GM21390 (cell line): ENCODE results near the gene PDE7B.
"Not testable (repeated sequence)": the region's sequence is repeated elsewhere in the genome, so short reads cannot be mapped to it uniquely, and the experiment has no call there.

Experiments used
- ATAC-seq: cut with Tn5 transposase; IDR thresholded peaks from one replicate; pipeline ENCODE4 v1.9.1; 2021; ENCODE audit not compliant: unreplicated experiment

Gene PDE7B

DNA sequence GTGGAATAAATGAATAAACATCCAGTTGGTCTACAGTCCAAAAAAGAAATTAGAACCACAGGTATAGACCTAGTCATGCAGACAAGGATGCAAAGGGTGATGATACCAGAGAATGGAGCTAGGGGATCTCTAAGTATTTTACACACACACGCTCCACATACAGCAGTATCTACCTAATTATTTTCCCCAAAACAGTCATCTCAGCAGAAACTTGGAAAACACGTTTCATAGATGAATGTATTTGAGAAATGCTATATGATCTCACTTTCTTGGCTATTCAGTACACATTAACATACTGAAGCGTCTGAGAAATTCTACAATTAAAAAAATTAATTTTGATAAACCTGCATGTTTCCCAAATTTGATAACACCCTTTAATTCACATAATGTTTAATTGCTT is 243.3 kb downstream of the PDE7B start:
- ATAC-seq = no peak

DNA sequence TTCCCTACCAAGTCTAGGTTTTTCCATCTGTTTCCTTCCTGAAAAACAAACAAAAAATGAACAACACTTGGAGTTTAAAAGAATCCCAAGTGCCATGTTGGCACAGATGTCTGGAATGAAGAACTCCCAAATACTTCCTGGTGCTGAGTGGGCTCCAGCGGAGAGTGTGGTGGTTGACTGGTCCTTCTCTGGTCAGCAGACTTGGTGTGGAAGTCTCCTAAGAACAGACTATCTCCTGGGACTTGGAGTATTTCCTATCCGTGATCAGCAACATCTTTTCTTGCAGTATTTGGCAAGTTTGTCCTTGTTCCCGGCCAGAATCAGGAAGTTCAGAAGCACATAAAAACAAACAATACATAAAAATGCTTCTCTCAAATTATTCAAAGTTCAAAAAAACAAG is 244.5 kb downstream of the PDE7B start:
- ATAC-seq = no peak

DNA sequence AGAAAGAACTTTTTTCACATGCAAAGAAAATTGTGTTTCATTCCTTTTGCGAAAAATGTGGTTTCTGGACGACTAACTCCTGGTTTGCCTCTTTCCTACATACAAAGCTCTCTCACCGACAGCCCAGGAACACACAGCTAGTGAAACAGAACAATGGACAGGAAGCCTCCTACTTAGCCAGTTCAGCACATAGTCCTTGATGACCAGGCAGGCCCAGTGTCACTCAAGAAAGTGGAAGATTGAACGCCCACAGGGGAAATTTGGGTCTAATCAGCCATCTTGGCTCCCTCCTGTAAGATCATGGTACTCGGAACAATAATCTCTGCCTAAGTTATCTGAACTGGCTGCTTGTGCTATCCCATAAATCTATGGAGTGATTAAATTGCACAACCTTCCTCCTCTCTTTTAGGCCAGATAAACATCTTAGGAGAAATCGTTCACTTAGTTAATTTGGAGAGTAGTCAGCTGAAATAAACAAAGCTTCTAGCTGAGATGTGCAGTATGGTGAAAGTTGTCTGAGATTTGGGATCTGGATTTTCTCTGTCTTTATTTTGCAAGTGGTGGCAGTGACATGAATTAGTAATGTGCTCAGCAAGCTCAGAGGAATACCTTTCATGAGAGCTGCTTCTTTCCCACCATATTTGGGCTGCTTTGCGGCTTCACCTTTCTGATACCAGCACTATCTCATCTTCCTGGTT is 251.6 kb downstream of the PDE7B start:
- ATAC-seq = no peak

DNA sequence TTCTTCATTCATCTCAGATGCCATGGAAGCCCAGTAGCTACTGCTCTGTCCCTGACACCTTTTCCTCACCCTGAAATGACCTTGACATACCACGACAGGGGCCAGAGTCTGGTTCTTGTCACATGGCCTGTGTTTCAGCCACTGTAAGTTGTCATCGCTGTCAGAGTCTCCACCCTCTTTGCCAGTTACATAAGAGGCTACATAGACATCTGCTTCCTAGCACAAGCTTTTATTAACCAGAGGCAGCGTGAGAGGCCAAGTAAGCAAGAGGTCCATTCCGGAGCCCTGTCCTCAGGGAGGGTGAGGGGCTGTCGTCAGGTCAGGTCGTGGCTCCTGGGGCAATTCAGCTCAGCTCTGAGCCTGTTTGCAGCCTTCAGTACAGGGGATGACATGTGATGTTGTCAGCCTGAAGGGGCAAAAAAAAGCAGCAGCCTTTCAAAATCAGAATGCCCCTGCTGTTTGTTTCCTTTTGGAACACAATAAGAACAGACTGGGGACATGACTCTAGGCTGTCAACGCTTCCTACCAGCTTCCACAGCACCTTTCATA is 252.3 kb downstream of the PDE7B start:
- no peak for ATAC-seq

DNA sequence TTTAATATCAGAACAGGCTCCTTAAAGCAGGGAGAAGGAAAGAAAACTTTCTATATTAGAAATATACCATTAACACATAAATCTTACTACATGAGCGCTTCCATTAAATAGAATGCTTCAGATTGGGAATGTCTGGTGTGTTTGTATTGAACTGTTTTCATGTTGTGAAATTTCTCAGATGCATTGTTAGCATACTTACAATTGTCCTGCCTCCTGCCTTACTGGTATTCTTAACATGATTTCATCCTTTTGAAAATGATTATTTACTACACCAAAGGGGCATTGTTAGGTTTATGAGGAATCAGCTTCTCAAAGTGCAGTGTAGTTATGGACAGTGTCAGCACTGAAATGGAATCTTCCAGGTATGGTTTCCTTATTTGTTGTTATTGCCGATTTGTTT is 253.1 kb downstream of the PDE7B start:
- ATAC-seq = no peak

DNA sequence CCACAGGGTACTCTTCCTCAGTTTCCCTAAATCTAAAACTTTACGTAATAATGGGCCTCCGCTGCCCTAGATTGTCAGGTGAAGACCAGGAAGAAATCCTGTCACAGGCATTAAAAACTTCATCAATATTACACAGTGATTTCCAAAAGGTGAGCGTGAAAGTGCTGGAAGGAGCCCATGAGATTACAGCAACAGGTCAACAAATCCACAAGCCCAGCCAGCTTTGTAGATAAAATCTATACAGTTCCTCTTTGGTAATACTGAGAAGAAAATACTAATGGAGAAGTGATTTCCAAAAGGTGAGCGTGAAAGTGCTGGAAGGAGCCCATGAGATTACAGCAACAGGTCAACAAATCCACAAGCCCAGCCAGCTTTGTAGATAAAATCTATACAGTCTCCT is 254.3 kb downstream of the PDE7B start:
- not testable (repeated sequence) for ATAC-seq

DNA sequence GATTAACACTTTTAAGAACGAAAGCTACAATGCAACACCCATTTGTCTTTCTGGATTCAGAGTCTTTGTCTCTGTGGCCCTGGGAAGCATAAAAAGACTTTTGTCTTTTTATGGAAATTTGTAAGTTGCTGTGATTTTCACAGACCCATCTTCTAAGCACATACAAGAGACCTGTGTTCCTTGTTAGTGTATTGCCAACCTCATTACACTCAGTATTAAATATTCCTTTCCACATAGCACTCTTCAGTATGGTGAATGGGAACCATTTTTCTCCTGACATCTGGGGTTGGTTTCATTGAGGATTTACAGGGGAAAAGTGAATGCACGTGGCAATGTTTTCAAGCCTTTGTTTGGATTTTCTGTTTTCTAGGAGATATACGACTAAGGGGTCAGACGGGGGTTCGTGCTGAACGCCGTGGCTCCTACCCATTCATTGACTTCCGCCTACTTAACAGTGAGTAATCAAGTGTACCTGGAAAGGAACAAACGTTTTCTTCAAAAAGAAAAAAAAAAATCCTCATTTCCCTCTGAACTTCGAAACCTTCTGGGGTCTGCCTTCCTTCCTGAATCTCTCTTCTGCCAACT is 257.0 kb downstream of the PDE7B start:
- no peak for ATAC-seq

DNA sequence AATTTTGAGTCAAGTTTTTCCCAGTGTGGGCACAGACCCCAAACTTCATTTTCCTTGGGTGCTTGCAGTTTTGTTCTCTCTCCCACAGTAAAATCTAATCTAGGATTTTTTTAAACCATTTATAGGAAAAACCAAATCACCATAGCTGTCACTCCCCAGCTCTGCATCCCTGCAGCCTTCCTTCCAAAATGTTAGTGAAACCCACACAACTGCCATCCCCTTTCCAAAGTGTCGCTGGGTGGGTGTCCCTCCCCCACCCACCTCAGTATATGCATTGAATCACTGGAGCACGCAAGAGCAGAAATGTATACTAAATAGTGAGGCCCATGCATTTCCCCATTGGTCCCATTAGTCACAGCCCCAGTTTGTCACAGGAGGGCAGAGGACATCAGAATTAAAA is 260.3 kb downstream of the PDE7B start:
- no peak for ATAC-seq

DNA sequence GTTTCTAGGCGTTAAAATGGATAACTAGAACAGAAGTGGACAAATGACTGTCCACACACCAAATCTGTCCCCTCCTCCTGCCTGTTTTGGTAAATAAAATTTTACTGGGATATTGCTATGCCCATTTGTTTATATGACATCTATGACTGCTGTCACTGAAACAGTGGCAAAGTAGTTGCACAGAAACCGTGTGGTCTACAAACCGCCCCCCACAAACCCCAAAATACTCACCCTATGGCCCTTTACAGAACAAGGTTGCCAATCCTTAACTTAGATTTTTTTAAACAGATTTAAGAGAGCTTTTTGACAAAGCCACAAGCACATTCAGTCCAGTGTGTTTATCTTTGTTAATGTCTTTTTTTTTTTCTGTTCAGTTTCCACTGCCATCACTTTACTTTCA is 260.8 kb downstream of the PDE7B start:
- no peak for ATAC-seq

DNA sequence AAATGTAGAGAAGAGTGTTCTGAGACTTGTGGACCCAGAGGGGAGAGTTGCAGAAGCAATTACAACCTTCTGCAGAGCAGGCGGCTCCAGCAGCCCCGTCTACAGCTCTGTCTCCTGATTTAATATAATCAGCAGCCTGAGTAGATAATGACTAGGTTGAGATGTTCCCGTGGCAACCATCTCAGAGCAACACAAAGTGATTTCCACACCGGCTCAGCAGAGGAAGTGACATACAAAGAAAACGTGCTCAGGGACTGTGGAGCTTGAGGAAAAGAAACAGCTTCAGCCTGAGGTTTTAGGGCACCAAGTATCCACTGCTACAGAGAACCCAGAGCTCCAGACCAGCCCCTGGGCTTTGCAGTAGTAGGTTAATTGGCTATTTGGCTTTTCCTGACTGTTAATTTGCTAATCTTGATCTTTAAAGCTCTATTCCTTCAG is 262.3 kb downstream of the PDE7B start:
- ATAC-seq = no peak

DNA sequence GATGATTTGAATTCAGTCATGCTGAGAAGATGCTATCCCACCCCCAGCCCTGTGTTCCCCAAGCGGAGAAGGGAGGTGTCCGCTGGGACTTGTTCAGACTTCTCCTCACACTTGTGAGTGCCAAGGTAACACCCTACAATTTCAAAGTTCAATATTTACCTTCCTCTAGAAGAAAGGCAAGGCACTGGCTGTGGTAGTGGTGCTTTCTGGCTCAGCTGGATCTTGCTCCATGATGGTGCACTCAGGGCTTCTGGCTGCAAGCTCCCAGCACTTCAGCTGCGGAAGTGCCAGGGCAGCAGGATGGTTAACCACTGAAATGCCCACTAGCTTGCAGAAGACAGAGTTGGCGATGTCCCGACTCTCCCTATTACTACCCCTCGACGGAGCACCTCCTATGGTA is 263.2 kb downstream of the PDE7B start:
- ATAC-seq = no peak

DNA sequence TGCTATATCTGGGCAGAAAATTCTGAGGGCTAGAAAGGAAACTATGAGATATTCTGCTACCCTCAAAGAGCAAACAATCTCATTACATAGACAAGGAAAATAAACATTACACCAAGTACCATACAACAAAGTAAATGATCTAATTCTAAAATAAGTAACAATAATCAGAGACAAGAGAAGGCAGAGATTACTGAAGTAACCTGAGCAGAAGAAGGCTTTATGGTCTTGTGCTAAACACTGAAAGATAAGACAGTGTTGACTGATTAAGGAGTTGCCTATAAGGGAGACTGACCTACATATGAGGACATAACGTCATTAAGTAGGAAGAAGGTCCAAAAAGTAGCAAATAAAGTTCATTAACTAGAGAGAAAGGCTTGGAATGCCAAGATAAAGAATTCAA is 264.4 kb downstream of the PDE7B start:
- no peak for ATAC-seq

DNA sequence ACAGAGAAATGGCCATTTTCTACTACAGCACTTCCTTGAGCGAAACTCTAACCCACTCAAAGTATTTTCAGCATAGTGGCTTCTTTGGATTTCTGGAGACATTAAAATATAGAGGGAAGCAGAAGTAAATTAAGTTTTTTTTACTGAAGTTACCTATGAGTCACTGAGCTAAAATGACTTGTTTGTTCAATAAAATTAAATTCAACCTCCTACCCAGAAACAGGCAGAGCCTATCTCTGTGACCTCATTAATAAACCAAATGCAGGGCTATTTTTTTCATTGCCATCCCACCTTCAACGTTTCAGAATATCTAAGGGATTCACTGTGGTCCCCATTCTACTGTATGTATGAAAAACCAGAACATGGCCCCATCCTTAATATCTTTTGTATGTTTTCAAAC is 265.6 kb downstream of the PDE7B start:
- no peak for ATAC-seq

DNA sequence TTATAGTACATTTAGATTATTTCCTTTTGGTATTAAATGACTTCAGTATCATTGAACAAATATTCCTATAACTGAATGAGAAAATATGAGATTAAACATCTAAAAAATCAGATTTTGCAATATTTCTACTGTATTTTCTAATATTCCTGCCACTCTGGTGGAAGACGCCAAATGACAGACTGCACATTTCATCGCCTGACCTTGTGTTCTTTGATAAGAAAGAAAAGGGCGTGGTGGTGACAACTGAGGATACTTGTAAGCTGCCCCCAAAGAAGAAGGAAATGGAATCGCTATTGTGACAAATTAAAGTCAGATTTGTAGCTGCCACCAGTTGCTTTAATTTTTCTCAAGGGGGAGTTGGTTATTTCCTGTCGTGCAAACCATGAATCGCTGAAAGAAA is 267.3 kb downstream of the PDE7B start:
- no peak for ATAC-seq

DNA sequence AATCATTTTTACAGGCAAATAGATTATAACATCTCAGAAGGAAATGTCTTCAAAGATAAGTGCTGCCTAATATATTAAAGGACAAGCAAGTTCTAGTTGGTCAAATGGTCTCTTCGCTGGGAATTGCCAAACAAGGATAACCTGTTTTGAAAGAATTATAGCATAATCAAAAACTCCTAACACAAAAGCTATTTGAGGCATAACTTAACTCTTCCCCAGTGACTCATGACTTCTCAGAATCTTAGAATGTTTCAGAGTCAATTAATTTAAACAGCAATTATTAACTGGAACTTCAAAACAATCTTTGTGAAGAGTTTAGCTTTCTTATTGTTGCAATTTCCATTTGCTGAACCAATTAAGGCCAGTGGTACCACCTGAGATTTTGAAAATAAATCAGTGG is 272.0 kb downstream of the PDE7B start:
- ATAC-seq = no peak

DNA sequence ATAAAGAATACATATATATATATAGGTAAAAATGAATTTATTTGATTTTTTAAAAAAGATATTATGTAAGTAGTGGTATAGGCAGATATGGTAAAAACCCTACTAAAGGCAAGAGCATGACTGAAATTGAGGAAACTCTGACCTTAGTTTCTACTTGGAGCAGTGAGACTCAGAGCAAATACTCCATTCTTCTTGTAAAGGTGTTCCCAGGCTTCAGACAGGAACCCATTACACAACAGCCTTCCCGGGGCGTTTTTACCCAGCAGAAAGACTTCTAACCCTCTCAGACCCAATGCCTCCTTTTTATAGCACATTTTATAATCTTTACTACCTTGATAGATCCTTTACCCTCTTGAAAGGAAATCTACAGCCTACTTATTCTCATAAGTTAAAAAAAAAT is 274.1 kb downstream of the PDE7B start:
- no peak for ATAC-seq

DNA sequence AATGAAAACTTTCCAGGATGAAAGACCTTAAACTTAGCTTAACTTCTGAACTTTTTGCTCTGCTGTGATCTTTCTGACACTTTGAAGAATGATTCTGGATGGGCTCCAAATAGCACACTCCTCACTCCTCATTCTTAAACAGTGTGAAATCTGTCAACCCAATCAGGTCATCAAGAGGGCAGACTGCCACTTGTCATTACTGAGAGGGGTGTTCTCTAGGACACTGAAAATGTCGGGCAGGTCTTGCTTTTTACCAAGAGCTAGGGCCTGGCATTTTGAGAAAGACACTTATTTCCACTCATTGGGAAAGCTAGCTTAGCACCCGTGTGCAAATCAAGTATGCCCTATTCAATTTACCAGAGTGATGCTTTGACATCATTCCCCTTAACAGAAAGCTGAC is 276.4 kb downstream of the PDE7B start:
- no peak for ATAC-seq

DNA sequence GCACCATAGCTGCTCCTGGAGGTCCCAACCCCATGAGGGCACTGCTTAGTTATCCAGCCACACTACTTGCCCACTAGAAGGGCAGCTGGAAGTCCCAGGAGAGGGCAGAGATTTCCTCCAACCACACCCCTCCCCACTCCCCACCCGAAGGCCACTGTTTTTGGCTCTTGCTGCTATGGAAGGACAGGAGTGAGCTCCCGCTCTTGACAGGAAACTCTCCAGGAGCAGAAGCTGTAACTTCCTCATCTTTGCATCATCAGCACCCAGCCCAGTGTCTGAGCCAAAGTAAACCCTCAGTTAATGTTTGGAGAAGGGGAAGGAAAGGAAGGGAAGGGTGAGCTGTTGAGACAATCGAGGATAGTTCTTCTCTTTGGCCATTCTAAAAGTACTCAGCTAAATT is 277.9 kb downstream of the PDE7B start:
- ATAC-seq = no peak

DNA sequence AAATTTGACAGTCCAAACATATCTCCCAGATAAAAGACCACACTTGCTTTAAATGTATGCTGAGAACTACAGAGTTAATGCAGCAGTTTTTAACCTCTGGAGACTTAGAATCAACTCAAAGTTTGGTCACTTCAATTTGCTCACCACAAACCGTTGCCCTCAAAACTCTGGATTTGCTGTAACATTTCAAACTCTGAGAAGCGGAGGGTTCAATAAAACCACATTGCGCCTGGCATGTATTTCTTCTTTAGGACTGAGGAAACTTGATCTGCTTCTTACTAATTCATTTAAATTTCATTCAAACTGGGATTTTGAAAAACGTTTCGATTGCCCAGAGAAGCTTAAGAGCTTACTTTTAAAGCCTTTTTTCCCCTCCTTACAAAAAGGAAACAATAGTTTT is 282.8 kb downstream of the PDE7B start:
- ATAC-seq = no peak

DNA sequence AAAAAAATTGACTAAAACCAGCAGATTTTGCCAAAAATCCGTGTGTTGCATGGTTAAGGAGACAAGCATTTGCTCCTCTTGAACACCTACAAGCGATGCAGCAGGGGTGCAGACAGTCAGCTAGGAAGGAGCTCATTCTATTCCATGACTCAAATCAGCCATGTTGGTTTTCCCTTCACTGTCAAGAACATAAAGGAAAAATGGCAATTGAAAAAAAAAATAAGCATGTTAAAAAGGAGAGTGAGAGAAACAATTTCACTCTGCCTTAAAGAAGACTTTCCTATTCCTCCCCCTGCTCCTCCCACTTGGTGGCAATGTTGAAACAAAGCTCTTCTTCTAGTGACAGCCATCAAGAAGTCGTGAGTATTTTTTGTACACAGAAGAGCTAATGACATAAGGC is 283.2 kb downstream of the PDE7B start:
- no peak for ATAC-seq

DNA sequence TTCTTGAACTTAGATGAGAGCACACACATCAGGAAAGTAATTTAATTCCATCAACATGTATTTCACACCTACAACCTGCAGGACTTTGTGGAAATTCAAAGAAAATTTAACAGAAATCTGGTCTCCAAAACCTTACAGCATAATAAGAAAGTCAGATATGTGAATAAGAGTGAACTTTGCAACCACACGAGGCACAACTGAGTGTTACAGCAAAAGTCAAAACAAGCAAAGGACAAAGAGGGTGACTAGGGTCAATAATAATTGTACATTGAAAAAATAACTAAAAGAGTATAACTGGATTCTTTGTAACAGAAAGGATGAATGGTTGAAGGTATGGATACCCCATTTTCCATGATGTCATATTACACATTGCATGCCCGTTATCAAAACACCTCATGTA is 284.8 kb downstream of the PDE7B start:
- ATAC-seq = no peak

DNA sequence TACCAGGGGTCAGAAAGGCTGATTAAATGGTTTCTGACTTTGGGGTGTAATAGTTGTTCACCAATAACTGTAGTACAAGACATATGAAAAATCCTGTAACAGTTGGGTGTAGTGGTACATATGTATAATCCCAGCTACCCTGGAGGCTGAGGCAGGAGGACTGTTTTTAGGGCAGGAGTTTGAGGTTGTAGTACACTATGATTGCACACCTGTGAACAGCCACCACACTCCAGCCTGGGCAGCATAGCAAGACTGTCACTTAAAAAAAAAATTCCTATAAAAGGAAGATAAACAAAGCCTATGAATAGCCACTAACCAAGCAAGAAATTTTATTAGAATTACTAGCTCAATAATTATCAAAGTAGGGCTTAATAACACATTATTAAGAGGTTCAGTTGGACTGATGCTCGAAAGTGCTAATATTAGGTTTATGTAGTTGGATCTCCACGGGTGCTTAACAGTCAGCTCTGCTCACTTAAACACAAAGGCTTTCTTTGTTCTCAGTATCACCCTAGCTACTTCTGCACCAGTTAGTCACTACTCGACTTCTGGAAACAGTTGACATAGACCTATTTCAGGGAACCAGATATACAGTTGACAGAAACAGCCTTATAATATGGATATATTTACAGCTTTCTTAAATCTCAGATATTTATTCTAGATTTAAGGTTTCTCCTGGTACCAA is 285.6 kb downstream of the PDE7B start:
- no peak for ATAC-seq
